Activated T-cell treated with anti-CD3 and anti-CD28 coated beads, Interleukin-2, amount 50 U/mL, for 72 hours (primary cell): Measurements from ENCODE around the gene FZD7. TPM values are rescaled to one million over a fixed set of nuclear protein-coding genes. Genes with fewer than 3 reads are reported as not detected.

Experiments
- ATAC-seq, 2 donors: fragments of 150-1000 bp; cut with Tn5 transposase; replicated peaks in 1 of 2; 2 replicates each; pipeline ENCODE4 v1.10.0; 2021; ENCODE audit warnings: moderate library complexity in 2 of 2, mild to moderate bottlenecking in 1 of 2
- DNase-seq, 2 donors: peaks; one replicate each; pipeline ENCODE4 v3.0.0; 2021 to 2022; ENCODE audit warnings: mixed read lengths in 1 of 2
- H3K27ac Mint-ChIP-seq: one replicate; pipeline ENCODE4 v1.8.0; 2022; ENCODE audit warnings: mild to moderate bottlenecking, moderate library complexity, mixed read lengths
- H3K27me3 Mint-ChIP-seq: one replicate; pipeline ENCODE4 v1.8.0; 2022; ENCODE audit warnings: low read depth, mixed read lengths
- H3K36me3 Mint-ChIP-seq, 2 donors: one replicate each; pipeline ENCODE4 v1.8.0; 2022; ENCODE audit warnings: mixed read lengths in 2 of 2, mild to moderate bottlenecking in 1 of 2; ENCODE audit not compliant: insufficient read depth in 2 of 2
- H3K4me1 Mint-ChIP-seq: one replicate; pipeline ENCODE4 v1.8.0; 2022; ENCODE audit warnings: low read depth, mixed read lengths
- H3K4me3 Mint-ChIP-seq, 2 donors: one replicate each; pipeline ENCODE4 v1.8.0; 2022; ENCODE audit warnings: mild to moderate bottlenecking in 2 of 2, mixed read lengths in 2 of 2, moderate library complexity in 2 of 2
- H3K9me3 Mint-ChIP-seq, 2 donors: one replicate each; pipeline ENCODE4 v1.8.0; 2022; ENCODE audit warnings: mixed read lengths in 2 of 2
- total RNA-seq, 2 donors: library from RNA; stranded (reverse); gene quantifications; one replicate each; pipeline ENCODE4 v1.2.3, GENCODE V29; 2022

FZD7 gene
- total RNA-seq, 2 donors from 2014 or later: 1.1 to 1.4 TPM

DNA sequence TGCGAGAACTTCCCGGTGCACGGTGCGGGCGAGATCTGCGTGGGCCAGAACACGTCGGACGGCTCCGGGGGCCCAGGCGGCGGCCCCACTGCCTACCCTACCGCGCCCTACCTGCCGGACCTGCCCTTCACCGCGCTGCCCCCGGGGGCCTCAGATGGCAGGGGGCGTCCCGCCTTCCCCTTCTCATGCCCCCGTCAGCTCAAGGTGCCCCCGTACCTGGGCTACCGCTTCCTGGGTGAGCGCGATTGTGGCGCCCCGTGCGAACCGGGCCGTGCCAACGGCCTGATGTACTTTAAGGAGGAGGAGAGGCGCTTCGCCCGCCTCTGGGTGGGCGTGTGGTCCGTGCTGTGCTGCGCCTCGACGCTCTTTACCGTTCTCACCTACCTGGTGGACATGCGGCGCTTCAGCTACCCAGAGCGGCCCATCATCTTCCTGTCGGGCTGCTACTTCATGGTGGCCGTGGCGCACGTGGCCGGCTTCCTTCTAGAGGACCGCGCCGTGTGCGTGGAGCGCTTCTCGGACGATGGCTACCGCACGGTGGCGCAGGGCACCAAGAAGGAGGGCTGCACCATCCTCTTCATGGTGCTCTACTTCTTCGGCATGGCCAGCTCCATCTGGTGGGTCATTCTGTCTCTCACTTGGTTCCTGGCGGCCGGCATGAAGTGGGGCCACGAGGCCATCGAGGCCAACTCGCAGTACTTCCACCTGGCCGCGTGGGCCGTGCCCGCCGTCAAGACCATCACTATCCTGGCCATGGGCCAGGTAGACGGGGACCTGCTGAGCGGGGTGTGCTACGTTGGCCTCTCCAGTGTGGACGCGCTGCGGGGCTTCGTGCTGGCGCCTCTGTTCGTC, 1.7 kb downstream of the FZD7 start:
- no peak overlapping the region for H3K27ac Mint-ChIP-seq
- peaks cover 30% of the 10 kb centered on the region for H3K27me3 Mint-ChIP-seq
- H3K4me1 Mint-ChIP-seq: peaks cover 11% of the 10 kb centered on the region
- ATAC-seq (no peak), DNase-seq (peak; percentile 51 to 56)
- H3K4me3 Mint-ChIP-seq: no peak overlapping the region
- H3K36me3 Mint-ChIP-seq: no peaks in the 10 kb centered on the region
- H3K9me3 Mint-ChIP-seq: no peaks in the 10 kb centered on the region

DNA sequence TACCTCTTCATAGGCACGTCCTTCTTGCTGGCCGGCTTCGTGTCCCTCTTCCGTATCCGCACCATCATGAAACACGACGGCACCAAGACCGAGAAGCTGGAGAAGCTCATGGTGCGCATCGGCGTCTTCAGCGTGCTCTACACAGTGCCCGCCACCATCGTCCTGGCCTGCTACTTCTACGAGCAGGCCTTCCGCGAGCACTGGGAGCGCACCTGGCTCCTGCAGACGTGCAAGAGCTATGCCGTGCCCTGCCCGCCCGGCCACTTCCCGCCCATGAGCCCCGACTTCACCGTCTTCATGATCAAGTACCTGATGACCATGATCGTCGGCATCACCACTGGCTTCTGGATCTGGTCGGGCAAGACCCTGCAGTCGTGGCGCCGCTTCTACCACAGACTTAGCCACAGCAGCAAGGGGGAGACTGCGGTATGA, 2.3 kb downstream of the FZD7 start:
- Mint-ChIP-seq H3K4me1 (peaks cover 11% of the 10 kb centered on the region), H3K9me3 (no peaks in the 10 kb centered on the region), H3K27ac (no peak overlapping the region), H3K4me3 (no peak overlapping the region), H3K27me3 (peaks cover 35% of the 10 kb centered on the region), H3K36me3 (no peaks in the 10 kb centered on the region)
- DNase-seq: no peak
- no peak for ATAC-seq

- Mint-ChIP-seq H3K9me3 (no peaks in the 10 kb centered on the region), H3K27me3 (peaks cover 37% of the 10 kb centered on the region), H3K4me1 (peaks cover 10% of the 10 kb centered on the region), H3K27ac (no peak overlapping the region), H3K4me3 (no peak overlapping the region), H3K36me3 (no peaks in the 10 kb centered on the region)
- DNase-seq: no peak
- no peak for ATAC-seq
Observed at GRCh38 chr2:202036601-202037037, 3.0 kb downstream of the FZD7 start.

DNA sequence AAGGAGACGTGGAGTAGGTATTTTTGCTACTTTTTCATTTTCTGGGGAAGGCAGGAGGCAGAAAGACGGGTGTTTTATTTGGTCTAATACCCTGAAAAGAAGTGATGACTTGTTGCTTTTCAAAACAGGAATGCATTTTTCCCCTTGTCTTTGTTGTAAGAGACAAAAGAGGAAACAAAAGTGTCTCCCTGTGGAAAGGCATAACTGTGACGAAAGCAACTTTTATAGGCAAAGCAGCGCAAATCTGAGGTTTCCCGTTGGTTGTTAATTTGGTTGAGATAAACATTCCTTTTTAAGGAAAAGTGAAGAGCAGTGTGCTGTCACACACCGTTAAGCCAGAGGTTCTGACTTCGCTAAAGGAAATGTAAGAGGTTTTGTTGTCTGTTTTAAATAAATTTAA, 3.4 kb downstream of the FZD7 start:
- no peak overlapping the region for H3K27ac Mint-ChIP-seq
- peaks cover 34% of the 10 kb centered on the region for H3K27me3 Mint-ChIP-seq
- H3K9me3 Mint-ChIP-seq: no peaks in the 10 kb centered on the region
- peaks cover 5% of the 10 kb centered on the region for H3K4me1 Mint-ChIP-seq
- no peaks in the 10 kb centered on the region for H3K36me3 Mint-ChIP-seq
- DNase-seq (no peak), ATAC-seq (no peak)
- no peak overlapping the region for H3K4me3 Mint-ChIP-seq

DNA sequence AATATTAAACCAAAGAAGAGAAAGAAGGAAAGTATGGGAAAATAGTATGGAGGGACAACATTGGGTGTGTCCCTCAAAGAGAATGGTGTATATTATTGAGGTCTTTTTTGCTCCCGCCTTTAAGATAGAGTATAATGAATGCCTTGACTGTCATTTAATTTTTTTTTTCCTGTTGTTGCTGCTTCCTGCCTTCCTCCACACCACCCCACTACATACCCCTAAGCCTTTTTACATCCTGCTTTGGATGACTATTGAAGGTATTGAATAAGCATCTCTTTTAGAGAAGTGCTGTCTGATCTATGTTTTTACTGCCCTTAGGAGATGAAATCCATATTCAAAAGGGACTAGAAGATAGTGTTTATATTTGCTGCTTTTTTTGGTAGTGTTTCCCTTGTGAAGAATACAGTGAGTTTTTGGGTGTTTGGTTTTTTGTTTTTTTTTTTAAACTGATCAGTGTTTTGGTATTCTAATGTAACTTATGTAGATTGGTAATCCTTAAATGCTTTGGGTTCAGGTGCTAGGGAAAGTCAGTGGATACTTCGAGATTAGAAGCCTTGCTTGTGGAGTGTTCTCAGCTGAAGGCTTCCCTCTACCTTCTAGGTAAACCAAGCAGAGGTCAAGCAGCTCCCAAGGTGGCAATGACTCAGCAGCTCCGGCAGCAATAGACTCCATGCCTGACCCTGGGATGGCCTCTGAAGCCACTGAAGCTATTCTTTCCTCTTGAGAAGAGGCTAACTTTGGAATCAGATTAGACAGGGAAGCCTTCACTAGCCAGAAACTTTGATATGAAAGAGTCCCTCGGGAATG, 5.0 kb downstream of the FZD7 start:
- Mint-ChIP-seq H3K36me3 (no peaks in the 10 kb centered on the region), H3K9me3 (no peaks in the 10 kb centered on the region), H3K27me3 (peaks cover 28% of the 10 kb centered on the region), H3K4me3 (no peak overlapping the region), H3K4me1 (no peaks in the 10 kb centered on the region), H3K27ac (no peak overlapping the region)
- no peak for ATAC-seq
- DNase-seq: no peak

DNA sequence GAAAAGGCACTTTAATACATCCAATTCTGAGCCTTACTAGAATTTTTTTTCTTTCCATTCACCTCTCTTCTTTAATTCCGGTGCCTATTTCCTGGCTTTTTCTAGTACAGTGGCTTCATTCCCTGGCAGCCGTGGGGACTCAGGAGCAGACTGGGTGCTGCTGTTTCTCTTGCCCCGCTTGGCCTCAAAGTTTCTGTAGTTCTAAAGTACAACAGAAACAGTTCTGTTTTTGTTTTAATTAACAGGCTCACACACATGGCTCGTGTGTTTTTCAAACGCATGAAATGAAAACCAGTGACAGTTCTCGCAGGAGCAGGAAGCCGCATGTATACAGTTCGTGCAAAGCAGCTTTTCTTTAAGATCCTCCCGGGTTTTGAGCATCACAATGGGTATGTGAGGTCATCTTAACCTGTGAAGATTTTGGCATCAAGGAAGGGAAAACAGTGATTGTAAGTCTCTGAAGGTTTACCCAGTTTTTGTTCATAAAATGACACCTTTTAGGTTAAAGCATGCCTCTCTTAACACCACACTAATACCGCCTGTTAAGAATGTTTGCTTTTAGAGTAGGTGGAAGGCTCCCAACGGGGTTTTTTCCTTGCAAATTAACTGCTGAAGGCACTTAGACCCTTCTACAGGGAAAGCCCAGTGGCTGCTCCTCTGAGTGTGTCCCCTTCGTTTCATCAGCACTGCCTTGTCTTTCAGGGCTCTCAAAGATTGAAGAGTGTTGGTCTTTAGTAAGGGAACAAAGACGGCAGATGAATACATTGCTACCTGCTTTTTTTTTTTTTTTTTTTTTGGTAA, 5.8 kb downstream of the FZD7 start:
- Mint-ChIP-seq H3K9me3 (no peaks in the 10 kb centered on the region), H3K4me1 (no peaks in the 10 kb centered on the region), H3K36me3 (no peaks in the 10 kb centered on the region), H3K27ac (no peak overlapping the region), H3K4me3 (no peak overlapping the region), H3K27me3 (peaks cover 28% of the 10 kb centered on the region)
- DNase-seq (no peak), ATAC-seq (no peak)

- H3K36me3 Mint-ChIP-seq: no peaks in the 10 kb centered on the region
- no peak overlapping the region for H3K4me3 Mint-ChIP-seq
- H3K27ac Mint-ChIP-seq: no peak overlapping the region
- H3K9me3 Mint-ChIP-seq: no peaks in the 10 kb centered on the region
- peaks cover 28% of the 10 kb centered on the region for H3K27me3 Mint-ChIP-seq
- H3K4me1 Mint-ChIP-seq: no peaks in the 10 kb centered on the region
- DNase-seq (no peak), ATAC-seq (no peak)
Observed at GRCh38 chr2:202040079-202040844, 6.6 kb downstream of the FZD7 start.

DNA sequence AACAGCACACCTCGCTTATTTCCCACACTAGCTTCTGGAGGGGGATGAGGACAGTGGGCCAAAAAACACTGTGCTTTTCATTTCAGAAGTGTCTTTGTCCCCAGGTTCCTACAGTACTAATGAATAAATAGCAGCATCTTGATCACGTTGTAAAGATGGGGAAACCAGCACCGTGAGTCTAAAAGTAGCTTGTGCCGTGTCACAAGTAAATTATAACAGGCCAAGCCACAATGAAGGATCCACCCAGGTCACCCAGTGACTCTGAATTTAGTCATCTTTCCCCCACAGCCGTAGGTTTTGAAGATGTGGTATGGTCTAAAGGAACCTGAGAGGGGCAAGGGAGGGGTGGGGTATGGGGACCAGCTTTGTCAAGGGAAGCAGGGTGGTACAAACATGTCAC, 8.8 kb downstream of the FZD7 start:
- Mint-ChIP-seq H3K4me1 (no peaks in the 10 kb centered on the region), H3K9me3 (no peaks in the 10 kb centered on the region), H3K27me3 (peaks cover 40% of the 10 kb centered on the region), H3K4me3 (no peak overlapping the region), H3K27ac (no peak overlapping the region), H3K36me3 (no peaks in the 10 kb centered on the region)
- ATAC-seq: no peak
- no peak for DNase-seq

- H3K4me1 Mint-ChIP-seq: no peaks in the 10 kb centered on the region
- no peaks in the 10 kb centered on the region for H3K9me3 Mint-ChIP-seq
- no peaks in the 10 kb centered on the region for H3K36me3 Mint-ChIP-seq
- DNase-seq (no peak), ATAC-seq (no peak)
- no peak overlapping the region for H3K27ac Mint-ChIP-seq
- H3K4me3 Mint-ChIP-seq: no peak overlapping the region
- peaks cover 43% of the 10 kb centered on the region for H3K27me3 Mint-ChIP-seq
Observed at GRCh38 chr2:202043475-202043874, 9.8 kb downstream of the FZD7 start.

- no peaks in the 10 kb centered on the region for H3K36me3 Mint-ChIP-seq
- no peak overlapping the region for H3K27ac Mint-ChIP-seq
- peaks cover 44% of the 10 kb centered on the region for H3K27me3 Mint-ChIP-seq
- no peaks in the 10 kb centered on the region for H3K4me1 Mint-ChIP-seq
- DNase-seq (no peak), ATAC-seq (no peak)
- no peaks in the 10 kb centered on the region for H3K9me3 Mint-ChIP-seq
- no peak overlapping the region for H3K4me3 Mint-ChIP-seq
Observed at GRCh38 chr2:202044777-202045176, 11.1 kb downstream of the FZD7 start.

- ATAC-seq (no peak), DNase-seq (no peak)
- no peak overlapping the region for H3K27ac Mint-ChIP-seq
- peaks cover 34% of the 10 kb centered on the region for H3K27me3 Mint-ChIP-seq
- no peaks in the 10 kb centered on the region for H3K36me3 Mint-ChIP-seq
- H3K9me3 Mint-ChIP-seq: no peaks in the 10 kb centered on the region
- no peak overlapping the region for H3K4me3 Mint-ChIP-seq
- no peaks in the 10 kb centered on the region for H3K4me1 Mint-ChIP-seq
Observed at GRCh38 chr2:202046572-202046971, 12.9 kb downstream of the FZD7 start.

- Mint-ChIP-seq H3K27ac (no peak overlapping the region), H3K9me3 (no peaks in the 10 kb centered on the region), H3K36me3 (no peaks in the 10 kb centered on the region), H3K4me3 (no peak overlapping the region), H3K27me3 (peaks cover 42% of the 10 kb centered on the region), H3K4me1 (no peaks in the 10 kb centered on the region)
- ATAC-seq (no peak), DNase-seq (no peak)
Observed at GRCh38 chr2:202049092-202049728, 15.6 kb downstream of the FZD7 start.
